ENCODE data around the gene GREB1.

Gene GREB1

GRCh38 chr2:11527001-11527400, 6.8 kb upstream of the GREB1 start:
- H3K4me3 ChIP-seq (ENCODE audit: low read depth, low read length, poor library complexity, severe bottlenecking): no peak overlapping the region
- TF ChIP-seq CTCF (IDR thresholded peaks at IDR 0.05; ENCODE audit: low read length) (no peak), EZH2 (IDR thresholded peaks at IDR 0.05; ENCODE audit: borderline replicate concordance, low read length) (no peak)
- H3K27ac ChIP-seq (ENCODE audit: low read depth, low read length, poor library complexity, severe bottlenecking): no peak overlapping the region
- no peaks in the 10 kb centered on the region for H3K79me2 ChIP-seq (ENCODE audit: insufficient read depth, low read length)
- no peaks in the 10 kb centered on the region for H3K9me3 ChIP-seq (ENCODE audit: low read length)
- H3K4me1 ChIP-seq (ENCODE audit: insufficient read depth, low read length, severe bottlenecking): no peaks in the 10 kb centered on the region
- no peaks in the 10 kb centered on the region for H3K9me2 ChIP-seq (ENCODE audit: low read depth, low read length)
- H3K4me2 ChIP-seq (ENCODE audit: low read length): no peak overlapping the region
- no peaks in the 10 kb centered on the region for H3F3A ChIP-seq (ENCODE audit: insufficient read depth, low read length)
- no peak overlapping the region for H2AFZ ChIP-seq (ENCODE audit: low read length)
- H3K36me3 ChIP-seq (ENCODE audit: insufficient read depth, low read length): no peaks in the 10 kb centered on the region
- no peak overlapping the region for H3K9ac ChIP-seq (ENCODE audit: low read length)
- H4K20me1 ChIP-seq (ENCODE audit: insufficient read depth, low read length): no peaks in the 10 kb centered on the region
- H3K27me3 ChIP-seq (ENCODE audit: insufficient read depth, low read length): no peaks in the 10 kb centered on the region

DNA sequence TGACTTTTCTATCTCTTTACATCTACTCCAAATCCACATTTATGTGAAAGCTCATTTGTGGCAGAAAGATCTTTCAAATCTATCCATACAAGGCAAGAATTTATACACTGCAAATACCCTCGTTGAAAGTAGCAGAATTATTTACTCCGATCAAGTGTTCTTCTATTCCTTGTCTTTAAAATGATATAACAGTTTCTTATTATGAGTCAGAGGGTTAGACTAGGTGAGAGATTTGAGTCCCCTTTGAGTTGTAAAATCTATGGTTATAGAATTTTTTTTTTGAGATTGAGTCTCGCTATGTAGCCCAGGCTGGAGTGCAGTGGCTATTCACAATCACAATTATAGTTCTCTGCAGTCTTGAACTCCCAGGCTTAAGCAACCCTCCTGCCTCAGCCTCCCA, 5.6 kb upstream of the GREB1 start:
- no peak for TF ChIP-seq EZH2 (IDR thresholded peaks at IDR 0.05; ENCODE audit: borderline replicate concordance, low read length)
- no peak for TF ChIP-seq CTCF (IDR thresholded peaks at IDR 0.05; ENCODE audit: low read length)
- no peaks in the 10 kb centered on the region for H3K79me2 ChIP-seq (ENCODE audit: insufficient read depth, low read length)

DNA sequence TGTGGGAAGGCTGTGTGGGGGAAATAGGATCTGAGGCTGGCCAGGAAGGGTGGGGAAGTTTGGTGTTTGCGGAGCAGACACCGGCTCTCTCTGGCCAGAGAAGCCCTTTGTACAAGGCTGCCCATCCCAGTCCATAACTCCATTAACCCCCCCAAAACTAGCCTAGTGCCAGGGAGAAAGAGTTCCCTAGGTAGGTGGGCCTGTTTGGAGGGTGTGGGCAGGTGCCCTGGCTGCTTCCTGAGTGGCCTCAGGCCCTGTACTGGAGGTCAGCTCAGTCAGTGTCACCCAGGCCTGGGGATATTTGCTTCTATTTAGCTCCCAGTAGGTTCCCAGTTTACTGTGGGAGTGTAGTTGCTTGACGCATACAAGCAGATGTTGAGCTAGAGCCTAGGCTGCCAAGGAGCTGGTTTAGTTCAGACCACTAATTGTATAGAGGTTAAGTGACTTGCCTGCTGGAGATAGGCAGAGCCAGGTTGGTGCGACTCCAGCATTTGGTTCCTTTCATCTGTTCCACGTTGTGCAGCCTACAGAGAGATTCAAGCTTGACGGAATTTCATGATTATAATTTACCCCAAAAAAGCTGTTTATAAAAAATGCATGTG, 2.9 kb upstream of the GREB1 start:
- no peaks in the 10 kb centered on the region for H3K9me3 ChIP-seq (ENCODE audit: low read length)
- H3K79me2 ChIP-seq (ENCODE audit: insufficient read depth, low read length): no peaks in the 10 kb centered on the region
- no peaks in the 10 kb centered on the region for H3K36me3 ChIP-seq (ENCODE audit: insufficient read depth, low read length)
- no peak overlapping the region for H3K9ac ChIP-seq (ENCODE audit: low read length)
- no peak overlapping the region for H3K4me2 ChIP-seq (ENCODE audit: low read length)
- H3K4me3 ChIP-seq (ENCODE audit: low read depth, low read length, poor library complexity, severe bottlenecking): no peak overlapping the region
- TF ChIP-seq EZH2 (IDR thresholded peaks at IDR 0.05; ENCODE audit: borderline replicate concordance, low read length) (no peak), CTCF (IDR thresholded peaks at IDR 0.05; ENCODE audit: low read length) (no peak)
- H3F3A ChIP-seq (ENCODE audit: insufficient read depth, low read length): no peaks in the 10 kb centered on the region
- H3K27ac ChIP-seq (ENCODE audit: low read depth, low read length, poor library complexity, severe bottlenecking): no peak overlapping the region
- no peaks in the 10 kb centered on the region for H3K27me3 ChIP-seq (ENCODE audit: insufficient read depth, low read length)
- no peaks in the 10 kb centered on the region for H3K4me1 ChIP-seq (ENCODE audit: insufficient read depth, low read length, severe bottlenecking)
- no peaks in the 10 kb centered on the region for H3K9me2 ChIP-seq (ENCODE audit: low read depth, low read length)
- no peak overlapping the region for H2AFZ ChIP-seq (ENCODE audit: low read length)
- no peaks in the 10 kb centered on the region for H4K20me1 ChIP-seq (ENCODE audit: insufficient read depth, low read length)

More for the DNA sequence above, 5.6 kb upstream of the GREB1 start:
- Histone ChIP-seq H3K4me2 (ENCODE audit: low read length) (no peak overlapping the region), H3K27me3 (ENCODE audit: insufficient read depth, low read length) (no peaks in the 10 kb centered on the region), H3K4me3 (ENCODE audit: low read depth, low read length, poor library complexity, severe bottlenecking) (no peak overlapping the region), H3K36me3 (ENCODE audit: insufficient read depth, low read length) (no peaks in the 10 kb centered on the region), H3K9me3 (ENCODE audit: low read length) (no peaks in the 10 kb centered on the region), H3K27ac (ENCODE audit: low read depth, low read length, poor library complexity, severe bottlenecking) (no peak overlapping the region), H3K4me1 (ENCODE audit: insufficient read depth, low read length, severe bottlenecking) (no peaks in the 10 kb centered on the region), H3K9ac (ENCODE audit: low read length) (no peak overlapping the region), H2AFZ (ENCODE audit: low read length) (no peak overlapping the region), H3K9me2 (ENCODE audit: low read depth, low read length) (no peaks in the 10 kb centered on the region), H4K20me1 (ENCODE audit: insufficient read depth, low read length) (no peaks in the 10 kb centered on the region), H3F3A (ENCODE audit: insufficient read depth, low read length) (no peaks in the 10 kb centered on the region)
